ENCODE data around the gene OPRM1. TPM values are rescaled to one million over a fixed set of nuclear protein-coding genes. Genes with fewer than 3 reads are reported as not detected.

OPRM1 gene
- total and polyA plus RNA-seq, 2 donors (not counting 1 experiment from before 2014, with no cell fraction given), result not detected

- H2AFZ ChIP-seq (ENCODE audit: insufficient read depth, low read depth, low read length, poor library complexity, severe bottlenecking), result no peak overlapping the region
- ChIA-PET POLR2A (no interaction called here), CTCF (no interaction called here)
- no peaks in the 10 kb centered on the region for H3K27me3 Mint-ChIP-seq
- H4K20me1 ChIP-seq (ENCODE audit: control insufficient read depth, insufficient read depth, low read length, poor library complexity, severe bottlenecking), result no peaks in the 10 kb centered on the region
- WGBS (ENCODE audit: insufficient coverage), result 44% methylated on average over 1 of the region's 3 CpGs
- H3K4me2 ChIP-seq (replicated peaks; ENCODE audit: low read depth, low read length, poor library complexity, severe bottlenecking), result no peak overlapping the region
- no peaks in the 10 kb centered on the region for H3K79me2 ChIP-seq (ENCODE audit: control insufficient read depth, insufficient read depth, low read length)
- no peak overlapping the region for H3K9ac ChIP-seq (ENCODE audit: low read length)
- H3K4me1 Mint-ChIP-seq, result no peaks in the 10 kb centered on the region
- no peaks in the 10 kb centered on the region for H3K4me1 ChIP-seq (ENCODE audit: control insufficient read depth in 2 of 2, insufficient read depth in 2 of 2, low read length in 2 of 2)
- H3K36me3 ChIP-seq (replicated peaks in 1 of 2; ENCODE audit: control extremely low read depth in 1 of 2, control insufficient read depth in 1 of 2, extremely low read depth in 1 of 2, insufficient read depth in 2 of 2, low read length in 1 of 2), result no peaks in the 10 kb centered on the region
- H3K9me3 Mint-ChIP-seq (ENCODE audit: insufficient read depth), result no peaks in the 10 kb centered on the region
- intact Hi-C loops (cut with micrococcal nuclease), result no loop called here
- H3K4me3 ChIP-seq (ENCODE audit: control extremely low read depth in 1 of 5, extremely low read depth in 1 of 5, insufficient read depth in 1 of 5, low read depth in 2 of 5, low read length in 4 of 5), result no peak overlapping the region
- H3K4me3 Mint-ChIP-seq, result no peak overlapping the region
- DNase-seq, result no peak
- H3K9me3 ChIP-seq (ENCODE audit: control extremely low read depth in 1 of 3, control insufficient read depth in 2 of 3, insufficient read depth in 1 of 3, low read length in 2 of 3), result peaks cover 0 to 5% (median 0%) of the 10 kb centered on the region in 3 donors
- H3K27ac ChIP-seq (ENCODE audit: low read length in 2 of 2), result no peak overlapping the region
- no peak for ATAC-seq (ENCODE audit: low read depth)
- H3K27me3 ChIP-seq (replicated peaks in 1 of 4; ENCODE audit: control extremely low read depth in 1 of 4, control insufficient read depth in 3 of 4, insufficient read depth in 4 of 4, low read length in 3 of 4), result no peaks in the 10 kb centered on the region
- no peak for TF ChIP-seq EZH2 (IDR thresholded peaks at IDR 0.05; ENCODE audit: borderline replicate concordance, insufficient read depth, low read depth, low read length, poor library complexity, severe bottlenecking)
- TF ChIP-seq, protein P1, sequence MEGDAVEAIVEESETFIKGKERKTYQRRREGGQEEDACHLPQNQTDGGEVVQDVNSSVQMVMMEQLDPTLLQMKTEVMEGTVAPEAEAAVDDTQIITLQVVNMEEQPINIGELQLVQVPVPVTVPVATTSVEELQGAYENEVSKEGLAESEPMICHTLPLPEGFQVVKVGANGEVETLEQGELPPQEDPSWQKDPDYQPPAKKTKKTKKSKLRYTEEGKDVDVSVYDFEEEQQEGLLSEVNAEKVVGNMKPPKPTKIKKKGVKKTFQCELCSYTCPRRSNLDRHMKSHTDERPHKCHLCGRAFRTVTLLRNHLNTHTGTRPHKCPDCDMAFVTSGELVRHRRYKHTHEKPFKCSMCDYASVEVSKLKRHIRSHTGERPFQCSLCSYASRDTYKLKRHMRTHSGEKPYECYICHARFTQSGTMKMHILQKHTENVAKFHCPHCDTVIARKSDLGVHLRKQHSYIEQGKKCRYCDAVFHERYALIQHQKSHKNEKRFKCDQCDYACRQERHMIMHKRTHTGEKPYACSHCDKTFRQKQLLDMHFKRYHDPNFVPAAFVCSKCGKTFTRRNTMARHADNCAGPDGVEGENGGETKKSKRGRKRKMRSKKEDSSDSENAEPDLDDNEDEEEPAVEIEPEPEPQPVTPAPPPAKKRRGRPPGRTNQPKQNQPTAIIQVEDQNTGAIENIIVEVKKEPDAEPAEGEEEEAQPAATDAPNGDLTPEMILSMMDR (IDR thresholded peaks at IDR 0.05), result no peak
- no peak overlapping the region for H3K27ac Mint-ChIP-seq
These were observed 41.8 kb upstream of the OPRM1 start for GRCh38 chr6:153997221-153997620.

DNA sequence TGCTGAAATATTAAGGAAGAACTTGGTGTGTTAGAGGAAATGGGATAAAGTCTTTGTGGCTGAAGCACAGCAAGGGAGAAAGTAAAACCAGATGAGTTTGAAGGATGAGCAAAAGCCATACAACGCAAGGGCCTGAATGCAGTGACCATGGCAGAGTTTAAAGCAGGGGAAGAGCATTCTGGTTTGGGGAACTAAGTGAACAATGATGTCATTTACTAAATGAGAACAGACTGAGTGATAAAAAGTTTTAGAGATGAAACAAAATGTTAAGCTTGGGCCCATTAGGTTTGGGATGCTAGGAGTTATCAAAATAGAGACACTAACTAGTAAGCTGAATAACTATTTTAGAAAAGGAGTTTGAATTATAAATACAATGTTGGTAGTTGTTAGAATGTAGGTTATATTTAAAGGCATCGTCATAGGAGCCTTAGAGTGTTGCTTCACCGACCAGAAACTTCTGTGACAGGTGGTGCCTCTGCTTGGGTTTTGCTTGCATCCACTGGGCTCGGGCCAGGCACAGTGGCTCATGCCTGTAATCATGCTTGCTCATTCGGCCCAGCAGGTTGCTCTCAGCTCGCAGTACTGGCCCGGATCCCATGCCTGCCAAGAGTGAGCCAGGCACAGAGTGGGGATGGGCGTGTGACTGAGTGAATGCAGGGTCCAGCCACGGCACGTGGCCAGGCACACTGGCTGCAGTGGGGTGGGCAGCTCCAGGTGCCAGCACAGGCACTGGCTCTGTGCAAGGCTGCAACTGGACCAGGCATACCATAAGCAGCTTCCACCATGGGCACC is 37.4 kb upstream of the OPRM1 start:
- no peaks in the 10 kb centered on the region for H3K36me3 ChIP-seq (replicated peaks in 1 of 2; ENCODE audit: control extremely low read depth in 1 of 2, control insufficient read depth in 1 of 2, extremely low read depth in 1 of 2, insufficient read depth in 2 of 2, low read length in 1 of 2)
- ChIA-PET POLR2A (no interaction called here), CTCF (no interaction called here)
- H3K4me3 ChIP-seq (ENCODE audit: control extremely low read depth in 1 of 5, extremely low read depth in 1 of 5, insufficient read depth in 1 of 5, low read depth in 2 of 5, low read length in 4 of 5), result no peak overlapping the region
- no peak overlapping the region for H3K9ac ChIP-seq (ENCODE audit: low read length)
- Mint-ChIP-seq H3K4me1 (no peaks in the 10 kb centered on the region), H3K27me3 (no peaks in the 10 kb centered on the region), H3K27ac (no peak overlapping the region), H3K9me3 (ENCODE audit: insufficient read depth) (no peaks in the 10 kb centered on the region), H3K4me3 (no peak overlapping the region)
- H4K20me1 ChIP-seq (ENCODE audit: control insufficient read depth, insufficient read depth, low read length, poor library complexity, severe bottlenecking), result no peaks in the 10 kb centered on the region
- no peaks in the 10 kb centered on the region for H3K79me2 ChIP-seq (ENCODE audit: control insufficient read depth, insufficient read depth, low read length)
- intact Hi-C loops (cut with micrococcal nuclease), result no loop called here
- TF ChIP-seq EZH2 (IDR thresholded peaks at IDR 0.05; ENCODE audit: borderline replicate concordance, insufficient read depth, low read depth, low read length, poor library complexity, severe bottlenecking), result no peak
- TF ChIP-seq, protein P1 (IDR thresholded peaks at IDR 0.05), result no peak
- no peak for DNase-seq
- ATAC-seq (ENCODE audit: low read depth), result no peak
- peaks cover 0 to 8% (median 0%) of the 10 kb centered on the region in 3 donors for H3K9me3 ChIP-seq (ENCODE audit: control extremely low read depth in 1 of 3, control insufficient read depth in 2 of 3, insufficient read depth in 1 of 3, low read length in 2 of 3)
- 91% methylated on average over 10 of the region's 10 CpGs for WGBS (ENCODE audit: insufficient coverage)
- H2AFZ ChIP-seq (ENCODE audit: insufficient read depth, low read depth, low read length, poor library complexity, severe bottlenecking), result no peak overlapping the region
- no peak overlapping the region for H3K4me2 ChIP-seq (replicated peaks; ENCODE audit: low read depth, low read length, poor library complexity, severe bottlenecking)
- no peaks in the 10 kb centered on the region for H3K4me1 ChIP-seq (ENCODE audit: control insufficient read depth in 2 of 2, insufficient read depth in 2 of 2, low read length in 2 of 2)
- H3K27me3 ChIP-seq (replicated peaks in 1 of 4; ENCODE audit: control extremely low read depth in 1 of 4, control insufficient read depth in 3 of 4, insufficient read depth in 4 of 4, low read length in 3 of 4), result no peaks in the 10 kb centered on the region
- H3K27ac ChIP-seq (ENCODE audit: low read length in 2 of 2), result no peak overlapping the region
